Neutrophil (primary cell): ENCODE data around the gene LMCD1.

Source experiments
- H3K27ac ChIP-seq: fragments of 200-600 bp; sonication (generic); 2 replicates; pipeline ENCODE4 v1.5.1; 2016; ENCODE audit warnings: mild to moderate bottlenecking, moderate library complexity
- H3K27me3 ChIP-seq: fragments of 200-600 bp; sonication (generic); 2 replicates; pipeline ENCODE4 v1.6.0; 2016; ENCODE audit warnings: mild to moderate bottlenecking
- H3K36me3 ChIP-seq: fragments of 200-600 bp; sonication (generic); 2 replicates; pipeline ENCODE4 v1.5.1; 2017
- H3K4me1 ChIP-seq, 2 experiments: fragments of 200-600 bp in 1 of 2; sonication (generic) in 1 of 2; 1 replicate in 1 of 2; 2 replicates in 1 of 2; pipeline versions ENCODE4 v1.5.1 to v1.6.1; 2013 to 2016; ENCODE audit warnings: low read depth in 1 of 2, low read length in 1 of 2, mild to moderate bottlenecking in 1 of 2, moderate library complexity in 1 of 2; ENCODE audit not compliant: control insufficient read depth in 1 of 2, insufficient read depth in 1 of 2
- H3K4me3 ChIP-seq, 2 experiments: fragments of 200-600 bp in 1 of 2; sonication (generic) in 1 of 2; 1 replicate in 1 of 2; 2 replicates in 1 of 2; pipeline ENCODE4 v1.5.1; 2013 to 2016; ENCODE audit warnings: low read depth in 1 of 2, low read length in 1 of 2, mild to moderate bottlenecking in 1 of 2, moderate library complexity in 1 of 2
- H3K9me3 ChIP-seq: fragments of 200-600 bp; sonication (generic); 2 replicates; pipeline ENCODE4 v1.5.1; 2016
- TF ChIP-seq, protein P1 (sequence below): fragments of 200-600 bp; sonication (generic); IDR thresholded peaks from 2 replicates; pipeline ENCODE4 v1.5.1; 2016; ENCODE audit warnings: antibody characterized with exemption

Gene LMCD1

DNA sequence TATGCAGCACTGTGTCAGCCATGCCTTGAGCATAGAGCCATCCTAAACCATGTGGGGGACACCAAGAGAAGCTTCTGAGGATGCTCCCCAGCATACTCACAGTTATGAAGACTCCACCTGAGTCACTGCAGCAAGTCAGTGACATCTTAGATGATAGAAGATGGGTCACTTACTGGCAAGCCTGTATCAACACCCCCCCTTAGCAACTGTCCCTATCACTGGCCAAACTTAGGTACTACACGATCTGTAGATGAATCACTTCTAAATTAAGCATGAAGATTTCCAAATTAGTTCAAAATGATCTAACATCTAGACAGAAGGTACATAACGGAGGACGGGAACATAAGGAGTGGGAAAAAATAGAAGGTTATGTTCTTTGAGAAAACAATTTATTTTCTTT lies 13.2 kb upstream of the LMCD1 start:
- Histone ChIP-seq H3K27me3 (no peaks in the 10 kb centered on the region), H3K4me1 (no peaks in the 10 kb centered on the region), H3K9me3 (no peaks in the 10 kb centered on the region), H3K27ac (no peak overlapping the region), H3K36me3 (no peaks in the 10 kb centered on the region), H3K4me3 (no peak overlapping the region)
- TF ChIP-seq, protein P1, sequence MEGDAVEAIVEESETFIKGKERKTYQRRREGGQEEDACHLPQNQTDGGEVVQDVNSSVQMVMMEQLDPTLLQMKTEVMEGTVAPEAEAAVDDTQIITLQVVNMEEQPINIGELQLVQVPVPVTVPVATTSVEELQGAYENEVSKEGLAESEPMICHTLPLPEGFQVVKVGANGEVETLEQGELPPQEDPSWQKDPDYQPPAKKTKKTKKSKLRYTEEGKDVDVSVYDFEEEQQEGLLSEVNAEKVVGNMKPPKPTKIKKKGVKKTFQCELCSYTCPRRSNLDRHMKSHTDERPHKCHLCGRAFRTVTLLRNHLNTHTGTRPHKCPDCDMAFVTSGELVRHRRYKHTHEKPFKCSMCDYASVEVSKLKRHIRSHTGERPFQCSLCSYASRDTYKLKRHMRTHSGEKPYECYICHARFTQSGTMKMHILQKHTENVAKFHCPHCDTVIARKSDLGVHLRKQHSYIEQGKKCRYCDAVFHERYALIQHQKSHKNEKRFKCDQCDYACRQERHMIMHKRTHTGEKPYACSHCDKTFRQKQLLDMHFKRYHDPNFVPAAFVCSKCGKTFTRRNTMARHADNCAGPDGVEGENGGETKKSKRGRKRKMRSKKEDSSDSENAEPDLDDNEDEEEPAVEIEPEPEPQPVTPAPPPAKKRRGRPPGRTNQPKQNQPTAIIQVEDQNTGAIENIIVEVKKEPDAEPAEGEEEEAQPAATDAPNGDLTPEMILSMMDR: no peak

DNA sequence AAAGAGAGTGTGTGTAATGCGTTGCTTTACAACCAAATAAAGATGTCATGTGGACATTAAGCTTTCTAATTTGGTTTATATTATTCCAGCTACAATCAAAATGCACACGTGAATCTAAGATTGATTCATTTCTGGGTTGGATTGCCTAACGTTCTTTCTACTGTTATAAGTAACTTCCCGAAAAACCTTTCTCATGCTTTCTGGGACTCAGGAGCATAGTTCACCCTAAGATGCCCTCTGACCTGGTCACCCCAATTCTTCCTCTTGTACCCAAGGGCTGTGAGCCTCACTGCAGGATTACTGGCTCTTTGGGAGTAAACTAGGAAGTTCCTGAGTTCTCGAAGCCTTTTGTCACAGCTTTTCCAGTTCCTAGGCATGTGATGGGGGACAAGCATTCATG lies 12.7 kb upstream of the LMCD1 start:
- TF ChIP-seq, protein P1: no peak
- H3K36me3 ChIP-seq: no peaks in the 10 kb centered on the region
- no peak overlapping the region for H3K27ac ChIP-seq
- H3K4me3 ChIP-seq: no peak overlapping the region
- H3K27me3 ChIP-seq: no peaks in the 10 kb centered on the region
- H3K4me1 ChIP-seq: no peaks in the 10 kb centered on the region
- no peaks in the 10 kb centered on the region for H3K9me3 ChIP-seq

GRCh38 chr3:8489278-8489792 lies 12.3 kb upstream of the LMCD1 start:
- no peaks in the 10 kb centered on the region for H3K27me3 ChIP-seq
- no peak overlapping the region for H3K4me3 ChIP-seq
- H3K27ac ChIP-seq: no peak overlapping the region
- H3K36me3 ChIP-seq: no peaks in the 10 kb centered on the region
- TF ChIP-seq, protein P1: no peak
- no peaks in the 10 kb centered on the region for H3K4me1 ChIP-seq
- H3K9me3 ChIP-seq: no peaks in the 10 kb centered on the region

GRCh38 chr3:8490079-8490552 lies 11.5 kb upstream of the LMCD1 start:
- Histone ChIP-seq H3K36me3 (no peaks in the 10 kb centered on the region), H3K9me3 (no peaks in the 10 kb centered on the region), H3K4me1 (no peaks in the 10 kb centered on the region), H3K27me3 (no peaks in the 10 kb centered on the region), H3K4me3 (no peak overlapping the region), H3K27ac (no peak overlapping the region)
- TF ChIP-seq, protein P1: no peak

GRCh38 chr3:8491271-8492144 lies 10.1 kb upstream of the LMCD1 start:
- no peak overlapping the region for H3K4me3 ChIP-seq
- TF ChIP-seq, protein P1: no peak
- no peak overlapping the region for H3K27ac ChIP-seq
- no peaks in the 10 kb centered on the region for H3K4me1 ChIP-seq
- no peaks in the 10 kb centered on the region for H3K9me3 ChIP-seq
- no peaks in the 10 kb centered on the region for H3K36me3 ChIP-seq
- H3K27me3 ChIP-seq: no peaks in the 10 kb centered on the region
